ENCODE results near the gene DDHD1. TPM values are rescaled to one million over a fixed set of nuclear protein-coding genes. Genes with fewer than 3 reads are reported as not detected.
"Not testable (repeated sequence)": the region's sequence is repeated elsewhere in the genome, so short reads cannot be mapped to it uniquely, and the experiment has no call there.

The DDHD1 gene
- total RNA-seq, 1 experiment from 2014 or later = 8.1 TPM

DNA sequence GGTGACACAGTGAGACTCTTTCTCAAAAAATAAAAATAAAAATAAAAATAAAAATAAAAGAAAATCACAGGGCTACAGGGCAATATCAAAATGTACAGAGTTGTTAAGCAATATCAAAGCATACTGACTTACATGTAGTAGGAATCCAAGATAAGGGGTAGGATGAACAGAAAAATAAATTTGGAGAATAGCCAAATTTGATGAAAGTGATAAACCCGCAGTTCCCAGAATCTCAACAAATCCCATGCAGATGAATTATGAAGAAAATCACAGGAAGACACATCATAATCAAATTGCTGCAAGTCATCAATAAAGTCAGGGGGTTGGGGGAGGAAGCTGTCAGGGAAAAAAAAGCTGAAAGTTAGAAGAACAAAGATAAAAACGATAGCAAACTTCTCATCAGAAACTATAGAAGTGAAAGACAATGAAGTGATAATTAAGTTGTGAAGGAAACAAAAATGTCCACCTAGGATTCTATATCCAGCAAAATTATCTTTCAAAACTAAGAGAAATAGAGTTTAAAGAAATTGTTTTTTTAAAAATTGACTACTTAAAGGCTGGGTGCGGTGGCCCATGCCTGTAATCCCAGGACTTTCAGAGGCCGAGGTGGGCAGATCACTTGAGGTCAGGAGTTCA lies 15.4 kb downstream of the DDHD1 start:
- no peak overlapping the region for H3K4me3 ChIP-seq (ENCODE audit: insufficient read depth, low read depth, low read length)
- no peaks in the 10 kb centered on the region for H3K27me3 ChIP-seq (ENCODE audit: control insufficient read depth, insufficient read depth, low read length)
- no peaks in the 10 kb centered on the region for H3K36me3 ChIP-seq (replicated peaks; ENCODE audit: control insufficient read depth, insufficient read depth, low read length)
- DNase-seq = no peak

GRCh38 chr14:53130491-53130890 lies 22.6 kb downstream of the DDHD1 start:
- DNase-seq; H3K27me3 ChIP-seq (ENCODE audit: control insufficient read depth, insufficient read depth, low read length); H3K4me3 ChIP-seq (ENCODE audit: insufficient read depth, low read depth, low read length); H3K36me3 ChIP-seq (replicated peaks; ENCODE audit: control insufficient read depth, insufficient read depth, low read length): not testable (repeated sequence)

GRCh38 chr14:53128303-53129028 lies 24.7 kb downstream of the DDHD1 start:
- Histone ChIP-seq H3K4me3 (ENCODE audit: insufficient read depth, low read depth, low read length) (no peak overlapping the region), H3K27me3 (ENCODE audit: control insufficient read depth, insufficient read depth, low read length) (no peaks in the 10 kb centered on the region), H3K36me3 (replicated peaks; ENCODE audit: control insufficient read depth, insufficient read depth, low read length) (no peaks in the 10 kb centered on the region)
- no peak for DNase-seq

DNA sequence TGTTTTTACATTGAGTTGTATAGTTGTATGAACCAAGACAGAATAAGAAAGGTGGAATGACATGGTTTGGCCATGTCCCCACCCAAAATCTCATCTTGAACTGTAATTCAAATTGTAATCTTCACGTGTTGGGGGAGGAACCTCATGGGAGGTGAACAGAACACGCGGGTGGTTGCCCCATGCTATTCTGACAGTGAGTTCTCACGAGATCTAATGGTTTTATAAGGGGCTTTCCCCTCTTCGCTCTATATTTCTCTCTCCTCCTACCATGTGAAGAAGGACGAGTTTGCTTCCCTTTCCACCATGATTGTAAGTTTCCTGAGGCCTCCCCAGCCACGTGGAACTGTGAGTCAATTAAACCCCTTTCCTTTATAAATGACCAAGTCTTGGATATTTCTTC lies 25.3 kb downstream of the DDHD1 start:
- Histone ChIP-seq H3K4me3 (ENCODE audit: insufficient read depth, low read depth, low read length) (no peak overlapping the region), H3K36me3 (replicated peaks; ENCODE audit: control insufficient read depth, insufficient read depth, low read length) (no peaks in the 10 kb centered on the region), H3K27me3 (ENCODE audit: control insufficient read depth, insufficient read depth, low read length) (no peaks in the 10 kb centered on the region)
- DNase-seq = no peak

GRCh38 chr14:53127151-53127550 lies 26.0 kb downstream of the DDHD1 start:
- DNase-seq = no peak
- Histone ChIP-seq H3K4me3 (ENCODE audit: insufficient read depth, low read depth, low read length) (no peak overlapping the region), H3K27me3 (ENCODE audit: control insufficient read depth, insufficient read depth, low read length) (no peaks in the 10 kb centered on the region), H3K36me3 (replicated peaks; ENCODE audit: control insufficient read depth, insufficient read depth, low read length) (no peaks in the 10 kb centered on the region)

- Histone ChIP-seq H3K27me3 (ENCODE audit: control insufficient read depth, insufficient read depth, low read length) (no peaks in the 10 kb centered on the region), H3K36me3 (replicated peaks; ENCODE audit: control insufficient read depth, insufficient read depth, low read length) (no peaks in the 10 kb centered on the region), H3K4me3 (ENCODE audit: insufficient read depth, low read depth, low read length) (no peak overlapping the region)
- no peak for DNase-seq
These were observed 26.4 kb downstream of the DDHD1 start for GRCh38 chr14:53126731-53127130.

GRCh38 chr14:53124786-53125185 lies 28.3 kb downstream of the DDHD1 start:
- no peak for DNase-seq
- Histone ChIP-seq H3K27me3 (ENCODE audit: control insufficient read depth, insufficient read depth, low read length) (no peaks in the 10 kb centered on the region), H3K36me3 (replicated peaks; ENCODE audit: control insufficient read depth, insufficient read depth, low read length) (no peaks in the 10 kb centered on the region), H3K4me3 (ENCODE audit: insufficient read depth, low read depth, low read length) (no peak overlapping the region)

DNA sequence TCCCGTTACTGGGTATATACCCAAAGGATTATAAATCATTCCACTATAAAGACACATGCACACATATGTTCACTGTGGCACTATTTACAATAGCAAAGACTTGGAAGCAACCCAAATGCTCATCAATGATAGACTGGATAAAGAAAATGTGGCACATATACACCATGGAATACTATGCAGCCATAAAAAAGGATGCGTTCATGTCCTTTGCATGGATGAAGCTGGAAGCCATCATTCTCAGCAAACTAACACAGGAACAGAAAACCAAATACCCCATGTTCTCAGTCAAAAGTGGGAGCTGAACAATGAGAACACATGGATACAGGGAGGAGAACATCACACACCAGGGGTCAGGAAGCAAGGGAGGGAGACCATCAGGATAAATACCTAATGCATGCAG lies 31.7 kb downstream of the DDHD1 start:
- H3K27me3 ChIP-seq (ENCODE audit: control insufficient read depth, insufficient read depth, low read length); H3K4me3 ChIP-seq (ENCODE audit: insufficient read depth, low read depth, low read length); DNase-seq; H3K36me3 ChIP-seq (replicated peaks; ENCODE audit: control insufficient read depth, insufficient read depth, low read length): not testable (repeated sequence)

- H3K4me3 ChIP-seq (ENCODE audit: insufficient read depth, low read depth, low read length); H3K36me3 ChIP-seq (replicated peaks; ENCODE audit: control insufficient read depth, insufficient read depth, low read length); DNase-seq: not testable (repeated sequence)
These were observed 35.6 kb downstream of the DDHD1 start for GRCh38 chr14:53117479-53117878.

DNA sequence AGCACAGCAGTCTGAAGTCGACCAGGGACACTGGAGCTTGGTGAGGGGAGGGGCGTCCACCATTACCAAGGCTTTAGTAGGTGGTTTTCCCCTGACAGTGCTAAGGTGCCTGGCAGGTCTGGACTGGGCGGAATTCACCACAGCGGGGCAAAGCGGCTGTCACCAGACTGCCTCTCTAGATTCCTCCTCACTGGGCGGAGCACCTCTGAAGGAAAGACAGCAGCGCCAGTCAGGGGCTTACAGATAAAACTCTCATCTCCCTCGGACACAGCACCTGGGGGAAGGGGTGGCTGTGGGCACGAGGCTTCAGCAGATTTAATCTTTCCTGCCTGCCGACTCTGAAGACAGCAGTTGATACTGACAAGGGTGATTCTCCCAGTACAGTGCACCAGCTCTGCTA lies 39.1 kb downstream of the DDHD1 start:
- no peaks in the 10 kb centered on the region for H3K27me3 ChIP-seq (ENCODE audit: control insufficient read depth, insufficient read depth, low read length)
- H3K36me3 ChIP-seq (replicated peaks; ENCODE audit: control insufficient read depth, insufficient read depth, low read length) = no peaks in the 10 kb centered on the region
- DNase-seq = no peak
- H3K4me3 ChIP-seq (ENCODE audit: insufficient read depth, low read depth, low read length) = no peak overlapping the region

More at GRCh38 chr14:53117479-53117878, 35.6 kb downstream of the DDHD1 start:
- not testable (repeated sequence) for H3K27me3 ChIP-seq (ENCODE audit: control insufficient read depth, insufficient read depth, low read length)

GRCh38 chr14:53110096-53110495 lies 43.0 kb downstream of the DDHD1 start:
- Histone ChIP-seq H3K4me3 (ENCODE audit: insufficient read depth, low read depth, low read length) (no peak overlapping the region), H3K36me3 (replicated peaks; ENCODE audit: control insufficient read depth, insufficient read depth, low read length) (no peaks in the 10 kb centered on the region), H3K27me3 (ENCODE audit: control insufficient read depth, insufficient read depth, low read length) (no peaks in the 10 kb centered on the region)
- DNase-seq = no peak

DNA sequence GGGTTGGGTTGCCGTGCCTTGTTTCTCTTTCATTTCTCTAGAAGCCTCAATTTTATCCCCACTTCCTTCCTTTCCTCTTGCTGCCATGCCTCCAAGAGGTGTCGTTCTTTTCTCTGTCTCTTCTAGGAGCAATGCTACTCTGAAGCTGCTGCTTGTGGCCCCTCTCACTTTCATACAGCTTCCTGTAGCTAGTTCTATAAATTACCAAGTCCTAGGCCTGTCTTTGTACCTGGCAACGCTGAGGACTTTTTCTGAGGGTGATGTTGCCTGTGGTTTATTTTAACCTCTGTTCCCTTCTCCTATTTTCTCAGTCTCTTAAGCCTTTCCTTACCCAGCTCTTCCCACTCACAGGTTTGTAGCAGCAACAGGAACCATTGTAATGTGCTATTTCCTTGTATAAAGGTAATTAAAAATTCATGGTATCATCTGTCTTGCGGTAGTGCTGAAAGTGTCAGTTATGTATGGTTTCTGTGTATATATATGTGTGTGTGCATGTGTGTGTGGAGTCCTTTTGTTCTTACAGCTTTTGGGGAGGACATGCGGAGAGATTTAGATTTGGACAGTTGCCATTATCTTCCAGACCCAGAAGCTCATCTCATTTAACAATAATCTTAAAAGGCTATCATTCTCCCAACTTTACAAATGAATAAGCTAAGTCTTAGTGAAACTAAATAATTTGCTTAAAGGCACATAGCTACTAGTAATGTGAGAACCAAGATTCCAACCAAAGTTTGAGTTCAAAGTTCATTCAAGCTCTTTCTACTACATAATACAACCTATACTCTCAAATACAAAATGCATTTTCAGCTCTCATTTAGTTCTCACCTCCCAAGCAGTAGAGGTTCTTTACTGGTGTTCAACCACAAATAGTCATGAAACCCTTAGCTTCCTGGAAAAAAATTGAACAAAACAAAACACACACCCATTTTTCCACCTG lies 43.8 kb downstream of the DDHD1 start:
- H3K27me3 ChIP-seq (ENCODE audit: control insufficient read depth, insufficient read depth, low read length) = no peaks in the 10 kb centered on the region
- DNase-seq = no peak
- no peak overlapping the region for H3K4me3 ChIP-seq (ENCODE audit: insufficient read depth, low read depth, low read length)
- no peaks in the 10 kb centered on the region for H3K36me3 ChIP-seq (replicated peaks; ENCODE audit: control insufficient read depth, insufficient read depth, low read length)

DNA sequence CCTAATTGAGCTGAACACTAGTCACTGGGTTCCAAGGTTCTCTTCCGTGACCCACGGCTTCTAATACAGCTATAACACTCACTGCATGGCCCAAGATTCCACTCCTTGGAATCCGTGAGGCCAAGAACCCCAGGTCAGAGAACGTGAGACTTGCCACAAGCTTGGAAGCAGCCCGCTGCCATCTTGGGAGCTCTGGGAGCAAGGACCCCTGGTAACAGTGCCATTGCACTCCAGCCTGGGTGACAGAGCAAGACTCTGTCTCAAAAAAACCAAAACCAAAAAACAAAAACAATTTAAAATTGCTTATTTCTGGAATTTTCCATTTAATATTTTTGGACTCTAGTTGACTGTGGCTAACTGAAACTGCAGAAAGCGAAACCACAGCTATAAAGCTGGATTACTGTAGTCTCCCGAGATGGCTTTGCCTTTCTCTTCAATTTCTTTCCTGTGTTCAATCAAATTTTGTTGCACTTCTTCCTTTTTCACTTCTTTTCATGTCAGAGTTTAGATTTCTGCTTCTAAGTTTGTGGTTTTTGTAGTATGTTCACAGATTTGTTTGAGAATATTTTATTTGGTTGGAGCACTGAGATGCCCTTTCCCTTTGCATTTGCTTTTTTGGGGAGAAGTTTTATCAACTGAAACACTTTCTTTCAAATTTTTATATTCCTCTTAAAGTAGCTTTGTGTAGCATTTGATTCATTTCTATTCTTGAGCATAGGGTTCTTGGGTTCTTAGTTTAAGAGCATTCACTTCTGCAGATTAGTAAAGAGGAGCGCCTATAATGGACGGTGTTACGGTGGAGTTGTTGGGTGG lies 44.6 kb downstream of the DDHD1 start:
- no peak overlapping the region for H3K4me3 ChIP-seq (ENCODE audit: insufficient read depth, low read depth, low read length)
- DNase-seq = no peak
- H3K27me3 ChIP-seq (ENCODE audit: control insufficient read depth, insufficient read depth, low read length) = no peaks in the 10 kb centered on the region
- H3K36me3 ChIP-seq (replicated peaks; ENCODE audit: control insufficient read depth, insufficient read depth, low read length) = no peaks in the 10 kb centered on the region

GRCh38 chr14:53106768-53107167 lies 46.4 kb downstream of the DDHD1 start:
- no peaks in the 10 kb centered on the region for H3K27me3 ChIP-seq (ENCODE audit: control insufficient read depth, insufficient read depth, low read length)
- no peak for DNase-seq
- no peaks in the 10 kb centered on the region for H3K36me3 ChIP-seq (replicated peaks; ENCODE audit: control insufficient read depth, insufficient read depth, low read length)
- H3K4me3 ChIP-seq (ENCODE audit: insufficient read depth, low read depth, low read length) = no peak overlapping the region
